ENCODE results near the gene XPC. TPM values are rescaled to one million over a fixed set of nuclear protein-coding genes. Genes with fewer than 3 reads are reported as not detected.

XPC gene
- total RNA-seq, 1 donor = 52.1 TPM

GRCh38 chr3:14224895-14225294 is 46.5 kb upstream of the XPC start:
- Histone ChIP-seq H3K9me3 (ENCODE audit: low read depth, low read length) (peaks cover 2% of the 10 kb centered on the region), H3K4me3 (ENCODE audit: insufficient read depth, low read length) (no peak overlapping the region), H3K79me2 (ENCODE audit: insufficient read depth, low read length) (no peaks in the 10 kb centered on the region), H3K36me3 (ENCODE audit: insufficient read depth, low read length) (no peaks in the 10 kb centered on the region), H3K27ac (ENCODE audit: low read depth, low read length) (peak overlapping the region; percentile 15), H2AFZ (ENCODE audit: low read length) (no peak overlapping the region), H3K4me2 (ENCODE audit: insufficient read depth, low read length) (peak overlapping the region; percentile 20), H3K27me3 (ENCODE audit: insufficient read depth, low read length) (no peaks in the 10 kb centered on the region), H4K20me1 (ENCODE audit: insufficient read depth, low read length) (no peaks in the 10 kb centered on the region), H3K4me1 (ENCODE audit: insufficient read depth, low read length) (peaks cover 38% of the 10 kb centered on the region)
- TF ChIP-seq CTCF (IDR thresholded peaks at IDR 0.05; ENCODE audit: extremely low read depth, low read depth, low read length) = no peak
- no peak for DNase-seq (ENCODE audit: insufficient read length, low spot score, missing footprints)

- H3K27ac ChIP-seq (ENCODE audit: low read depth, low read length) = peak overlapping the region; percentile 24
Observed at GRCh38 chr3:14223595-14223994, 45.2 kb upstream of the XPC start.

GRCh38 chr3:14222900-14223594 is 44.6 kb upstream of the XPC start:
- no peak for DNase-seq (ENCODE audit: insufficient read length, low spot score, missing footprints)
- Histone ChIP-seq H3K4me3 (ENCODE audit: insufficient read depth, low read length) (no peak overlapping the region), H3K36me3 (ENCODE audit: insufficient read depth, low read length) (no peaks in the 10 kb centered on the region), H3K27me3 (ENCODE audit: insufficient read depth, low read length) (no peaks in the 10 kb centered on the region), H3K9me3 (ENCODE audit: low read depth, low read length) (peaks cover 2% of the 10 kb centered on the region), H3K79me2 (ENCODE audit: insufficient read depth, low read length) (no peaks in the 10 kb centered on the region), H3K4me2 (ENCODE audit: insufficient read depth, low read length) (peak overlapping the region; percentile 25), H3K27ac (ENCODE audit: low read depth, low read length) (peak overlapping the region; percentile 25), H3K4me1 (ENCODE audit: insufficient read depth, low read length) (peaks cover 34% of the 10 kb centered on the region), H2AFZ (ENCODE audit: low read length) (no peak overlapping the region), H4K20me1 (ENCODE audit: insufficient read depth, low read length) (no peaks in the 10 kb centered on the region)
- peak; percentile 35 for TF ChIP-seq CTCF (IDR thresholded peaks at IDR 0.05; ENCODE audit: extremely low read depth, low read depth, low read length)

More at GRCh38 chr3:14223595-14223994, 45.2 kb upstream of the XPC start:
- H3K4me1 ChIP-seq (ENCODE audit: insufficient read depth, low read length) = peaks cover 38% of the 10 kb centered on the region
- H3K4me3 ChIP-seq (ENCODE audit: insufficient read depth, low read length) = no peak overlapping the region
- peaks cover 2% of the 10 kb centered on the region for H3K9me3 ChIP-seq (ENCODE audit: low read depth, low read length)
- no peaks in the 10 kb centered on the region for H3K27me3 ChIP-seq (ENCODE audit: insufficient read depth, low read length)
- no peaks in the 10 kb centered on the region for H3K36me3 ChIP-seq (ENCODE audit: insufficient read depth, low read length)
- TF ChIP-seq CTCF (IDR thresholded peaks at IDR 0.05; ENCODE audit: extremely low read depth, low read depth, low read length) = no peak
- no peak overlapping the region for H3K4me2 ChIP-seq (ENCODE audit: insufficient read depth, low read length)
- no peak overlapping the region for H2AFZ ChIP-seq (ENCODE audit: low read length)
- no peaks in the 10 kb centered on the region for H4K20me1 ChIP-seq (ENCODE audit: insufficient read depth, low read length)
- no peak for DNase-seq (ENCODE audit: insufficient read length, low spot score, missing footprints)
- H3K79me2 ChIP-seq (ENCODE audit: insufficient read depth, low read length) = no peaks in the 10 kb centered on the region

GRCh38 chr3:14222457-14222856 is 44.1 kb upstream of the XPC start:
- Histone ChIP-seq H3K27ac (ENCODE audit: low read depth, low read length) (peak overlapping the region; percentile 25), H4K20me1 (ENCODE audit: insufficient read depth, low read length) (no peaks in the 10 kb centered on the region), H3K9me3 (ENCODE audit: low read depth, low read length) (peaks cover 2% of the 10 kb centered on the region), H3K79me2 (ENCODE audit: insufficient read depth, low read length) (no peaks in the 10 kb centered on the region), H3K36me3 (ENCODE audit: insufficient read depth, low read length) (no peaks in the 10 kb centered on the region), H3K27me3 (ENCODE audit: insufficient read depth, low read length) (no peaks in the 10 kb centered on the region), H3K4me3 (ENCODE audit: insufficient read depth, low read length) (no peak overlapping the region), H3K4me2 (ENCODE audit: insufficient read depth, low read length) (peak overlapping the region; percentile 25), H3K4me1 (ENCODE audit: insufficient read depth, low read length) (peaks cover 28% of the 10 kb centered on the region), H2AFZ (ENCODE audit: low read length) (no peak overlapping the region)
- no peak for TF ChIP-seq CTCF (IDR thresholded peaks at IDR 0.05; ENCODE audit: extremely low read depth, low read depth, low read length)
- no peak for DNase-seq (ENCODE audit: insufficient read length, low spot score, missing footprints)

All from osteoblast (primary cell).